Left kidney (tissue), 8 donors: ENCODE results near the gene SSTR1. TPM values are rescaled to one million over a fixed set of nuclear protein-coding genes. Genes with fewer than 3 reads are reported as not detected.
"Not testable (repeated sequence)": the region's sequence is repeated elsewhere in the genome, so short reads cannot be mapped to it uniquely, and the experiment has no call there.

Source experiments
- DNase-seq: peaks from one replicate; pipeline ENCODE4 v3.0.0-alpha.2; 2013
- long read RNA-seq, 8 donors: transcript quantifications; one replicate each; lab custom pipeline, GENCODE V29; 2026
- polyA plus RNA-seq: library from polyadenylated mRNA; unstranded; fragments of 120-200 nt; gene quantifications from one replicate; pipeline ENCODE4 v1.2.1, GENCODE V29; 2013; ENCODE audit not compliant: insufficient read length

SSTR1 gene, protein sequence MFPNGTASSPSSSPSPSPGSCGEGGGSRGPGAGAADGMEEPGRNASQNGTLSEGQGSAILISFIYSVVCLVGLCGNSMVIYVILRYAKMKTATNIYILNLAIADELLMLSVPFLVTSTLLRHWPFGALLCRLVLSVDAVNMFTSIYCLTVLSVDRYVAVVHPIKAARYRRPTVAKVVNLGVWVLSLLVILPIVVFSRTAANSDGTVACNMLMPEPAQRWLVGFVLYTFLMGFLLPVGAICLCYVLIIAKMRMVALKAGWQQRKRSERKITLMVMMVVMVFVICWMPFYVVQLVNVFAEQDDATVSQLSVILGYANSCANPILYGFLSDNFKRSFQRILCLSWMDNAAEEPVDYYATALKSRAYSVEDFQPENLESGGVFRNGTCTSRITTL
- polyA plus RNA-seq = 1.8 TPM
- long read RNA-seq, donor 1 = 0 reads
- long read RNA-seq, donor 2 = 0 reads
- long read RNA-seq, donor 3 = 0 reads
- long read RNA-seq, donor 4 = 0 reads
- long read RNA-seq, donor 5 = 0 reads
- long read RNA-seq, donor 6 = 0 reads
- long read RNA-seq, donor 7 = 0 reads
- long read RNA-seq, donor 8 = 0 reads

DNA sequence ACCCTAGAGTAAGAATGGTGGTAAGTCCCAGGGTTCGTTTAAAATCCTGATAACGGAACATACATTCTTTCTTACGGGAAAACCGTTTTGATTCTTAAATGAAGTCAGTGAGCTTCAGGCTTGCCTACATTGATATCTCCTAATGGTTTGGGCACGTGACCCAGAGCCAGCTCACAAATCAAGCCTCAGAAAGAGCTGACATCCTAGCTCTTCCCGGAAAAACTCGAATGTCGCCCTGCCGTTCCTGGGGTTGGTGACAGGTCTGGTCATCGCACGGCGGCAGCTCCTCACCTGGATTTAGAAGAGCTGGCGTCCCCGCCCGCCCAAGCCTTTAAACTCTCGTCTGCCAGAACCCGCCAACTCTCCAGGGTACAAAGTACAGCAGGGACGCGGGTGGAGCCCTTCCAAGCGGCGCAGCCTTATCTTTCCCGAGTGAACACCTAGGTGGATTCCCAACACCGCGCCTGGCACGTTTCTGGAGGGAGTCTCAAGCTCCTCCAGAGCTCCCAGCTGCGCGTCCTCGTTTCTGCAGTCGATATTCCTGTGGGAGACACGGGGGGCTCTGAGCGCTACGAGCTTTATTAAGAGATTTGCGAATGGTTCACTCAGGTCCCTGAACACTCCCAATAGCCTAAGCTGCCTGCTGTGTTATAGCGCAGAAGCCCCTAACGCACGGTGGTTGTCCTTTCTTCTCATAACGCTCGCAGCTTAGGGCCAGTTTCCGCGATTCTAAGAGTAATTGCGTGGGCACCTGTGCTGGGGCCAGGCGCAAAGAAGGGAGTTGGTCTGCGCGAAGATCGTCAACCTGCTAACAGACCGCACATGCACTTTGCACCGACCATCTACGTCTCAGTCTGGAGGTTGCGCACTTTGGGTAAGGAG lies at the start of gene SSTR1:
SSTR1 (plus strand) TSS at position 169 of the 882 bp plus-strand sequence. CDS start 1,486 bp downstream, outside the sequence.
- peak; percentile 19 for DNase-seq

DNA sequence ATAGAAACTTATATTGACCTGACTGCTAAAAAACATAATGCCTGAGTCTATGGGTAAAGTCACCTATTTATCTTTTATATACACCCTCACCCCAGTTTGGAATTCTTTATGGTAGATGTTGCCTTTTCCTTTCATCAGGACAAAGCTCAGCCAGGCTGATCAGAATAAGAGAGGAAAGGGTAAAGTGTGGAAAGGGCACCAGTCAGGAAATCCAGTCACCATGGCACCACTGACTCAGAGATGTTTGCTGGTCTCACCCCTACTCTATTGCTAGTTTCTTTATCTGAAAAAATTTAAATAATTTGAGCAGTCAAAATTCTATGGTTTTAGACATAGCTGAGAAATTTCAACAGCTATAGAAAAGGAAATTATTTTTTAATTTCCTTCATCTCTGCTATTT lies 49.2 kb upstream of the SSTR1 start:
- DNase-seq = no peak

DNA sequence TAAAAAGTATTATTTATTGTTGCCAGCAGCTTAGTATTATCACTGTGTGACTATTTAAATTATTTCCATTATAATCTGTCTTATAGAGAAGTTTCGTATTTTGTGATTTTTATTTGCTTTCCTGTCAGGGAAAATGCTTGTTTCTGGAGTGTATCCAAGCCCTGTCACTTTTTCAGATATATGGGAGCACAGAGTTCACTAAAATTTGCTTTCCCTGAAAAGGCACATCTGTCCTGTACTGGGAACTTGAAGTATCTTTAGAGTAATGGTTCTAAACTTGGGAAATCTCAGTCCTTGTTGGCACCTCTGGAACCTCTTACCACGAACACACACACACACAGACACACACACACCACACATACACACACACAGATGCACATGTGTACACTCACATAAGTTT lies 39.3 kb upstream of the SSTR1 start:
- DNase-seq = peak; percentile 28

DNA sequence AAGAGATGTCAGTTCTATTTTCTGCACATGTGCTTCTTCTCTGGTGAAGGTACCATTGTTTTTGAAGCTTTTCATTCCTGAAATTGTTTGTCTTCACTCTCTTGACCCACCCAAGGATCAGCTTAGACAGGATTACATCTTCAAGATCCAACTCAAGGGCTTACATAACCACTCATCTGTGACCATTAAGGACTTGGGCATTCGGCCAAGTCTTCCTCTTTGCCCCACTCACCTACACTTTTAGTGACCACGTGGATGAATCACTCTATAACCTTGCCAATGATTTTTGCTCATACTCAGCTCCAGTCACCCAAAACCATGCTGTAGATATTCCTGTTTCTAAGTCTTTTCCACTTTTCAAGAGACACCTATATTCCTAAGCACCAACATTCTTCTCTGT lies 36.5 kb upstream of the SSTR1 start:
- DNase-seq = no peak

DNA sequence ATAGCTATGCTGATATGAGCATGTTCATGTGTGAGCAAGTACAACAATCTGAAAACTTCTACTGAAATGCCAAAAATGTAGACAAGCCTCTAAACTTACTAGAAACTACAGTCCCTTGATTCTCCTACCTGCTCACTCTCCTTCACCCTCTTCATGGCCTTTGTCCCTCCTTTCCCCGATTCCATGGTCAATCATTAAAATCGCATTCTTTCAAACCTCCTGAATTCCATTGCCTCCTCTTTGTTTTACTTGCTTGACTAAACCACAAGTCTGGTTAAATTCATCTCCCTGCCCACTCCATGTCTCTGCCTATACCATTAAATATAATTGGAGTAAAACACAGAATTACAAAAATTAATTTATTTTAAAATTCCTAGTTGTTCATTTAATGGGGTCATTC lies 33.0 kb upstream of the SSTR1 start:
- no peak for DNase-seq

DNA sequence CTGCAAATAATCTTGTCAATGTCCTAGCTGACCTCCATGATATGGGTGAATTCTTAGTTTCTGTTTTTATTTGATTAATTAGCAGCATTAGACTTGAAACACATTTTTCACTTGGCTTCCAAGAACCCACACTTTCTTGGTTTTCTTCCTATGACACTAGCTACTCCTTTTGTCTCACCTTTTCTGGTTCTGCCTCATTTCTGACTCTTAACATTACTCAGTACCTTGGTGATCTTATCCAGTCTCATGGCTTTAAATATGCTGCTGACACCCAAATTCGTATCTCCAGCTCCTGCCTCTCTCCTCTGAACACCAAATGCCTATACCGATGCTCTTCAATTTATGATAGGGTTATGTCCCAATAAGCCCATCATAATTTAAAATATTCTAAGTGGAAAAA lies 32.0 kb upstream of the SSTR1 start:
- no peak for DNase-seq

DNA sequence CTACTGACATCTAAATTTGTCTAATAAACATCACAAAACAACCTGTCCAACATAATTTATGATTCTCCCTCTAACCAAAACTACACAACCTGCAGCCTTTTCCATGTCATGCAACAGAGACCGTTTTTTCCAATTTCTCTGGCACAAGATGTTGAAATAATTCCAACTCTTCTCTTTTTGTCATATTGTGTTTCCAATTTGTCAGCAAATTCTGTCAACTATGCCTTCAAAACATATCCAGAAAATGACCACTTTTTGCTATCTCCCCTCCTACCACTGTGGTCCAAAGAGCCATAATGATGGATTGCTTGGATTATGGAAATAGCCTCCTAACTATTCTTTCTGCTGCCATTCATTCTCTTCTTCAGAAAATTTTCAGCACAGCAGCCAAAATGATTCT lies 31.3 kb upstream of the SSTR1 start:
- DNase-seq = no peak

DNA sequence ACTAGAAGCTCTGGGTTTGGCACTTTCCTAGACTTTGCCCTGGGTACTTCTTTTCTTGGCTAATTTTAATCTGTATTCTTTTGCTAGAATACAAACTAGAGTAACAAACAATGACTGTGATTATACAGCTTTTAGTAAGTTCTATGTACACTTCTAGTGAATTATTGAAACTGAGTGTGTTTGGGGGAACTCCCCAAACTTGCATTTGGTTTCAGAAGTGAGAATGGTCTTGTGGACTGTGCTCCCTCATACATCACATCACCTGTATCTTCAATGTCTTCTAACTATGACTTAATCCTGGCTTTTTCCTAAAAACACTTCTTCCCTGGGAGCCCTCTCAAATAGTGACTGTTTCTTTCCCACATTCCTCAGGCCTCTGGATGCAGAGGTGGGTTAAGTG lies 23.6 kb upstream of the SSTR1 start:
- DNase-seq = no peak

DNA sequence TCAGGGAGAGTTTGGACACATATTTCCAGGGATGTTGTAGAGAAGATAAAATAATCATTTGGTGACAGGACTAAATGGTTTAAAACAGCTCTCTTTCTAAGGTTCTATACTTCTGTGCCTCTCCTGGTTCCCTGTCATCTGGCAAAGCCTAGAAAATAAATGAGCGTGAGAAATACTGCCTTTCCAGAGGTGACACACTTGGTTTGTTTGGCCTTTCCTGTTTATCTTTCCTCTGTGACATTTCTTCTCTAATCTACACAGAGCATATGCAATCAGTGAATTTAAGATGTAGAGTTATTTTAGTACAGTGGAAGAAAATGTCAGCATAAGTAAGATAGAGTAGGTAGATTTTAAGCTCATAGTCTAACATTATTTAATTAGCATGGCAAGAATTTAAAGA lies 22.0 kb upstream of the SSTR1 start:
- no peak for DNase-seq

DNA sequence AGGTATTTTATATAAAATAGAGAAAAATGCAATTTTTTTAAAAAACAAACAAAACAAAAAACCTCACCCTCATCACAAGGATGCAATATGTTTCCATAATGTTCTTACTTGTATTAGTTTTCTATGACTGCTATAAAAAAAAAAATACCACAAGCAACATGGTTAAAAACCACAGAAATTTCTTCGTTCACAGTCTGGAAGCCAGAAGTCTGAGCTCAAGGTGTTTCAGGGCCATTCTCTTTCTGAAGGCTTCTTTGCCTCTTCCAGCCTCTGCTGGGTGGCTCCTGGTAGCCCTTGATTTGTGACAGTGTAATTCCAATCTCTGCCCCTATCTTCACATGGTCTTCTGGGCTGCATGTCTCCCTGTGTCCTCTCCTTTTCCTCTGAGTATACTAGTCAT lies 21.5 kb upstream of the SSTR1 start:
- DNase-seq = no peak

DNA sequence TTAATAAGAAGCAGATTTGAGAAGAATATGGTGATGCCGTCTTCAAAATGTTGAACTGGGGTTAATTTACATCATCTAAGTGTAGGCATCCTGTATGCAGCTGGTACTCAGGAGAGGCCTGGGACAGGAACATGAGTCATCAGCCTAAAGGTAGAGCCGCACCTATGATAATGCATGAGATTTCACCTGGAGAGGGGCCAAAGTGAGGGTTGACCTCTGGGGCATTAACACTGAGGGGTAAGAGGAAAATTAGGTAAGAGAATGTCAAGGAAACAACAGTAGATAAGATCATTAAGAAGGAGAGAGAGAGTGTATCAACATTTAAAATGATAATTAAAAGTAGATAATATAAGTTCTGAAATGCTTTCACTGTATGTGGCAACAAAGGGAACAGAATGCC lies 20.2 kb upstream of the SSTR1 start:
- DNase-seq = no peak

DNA sequence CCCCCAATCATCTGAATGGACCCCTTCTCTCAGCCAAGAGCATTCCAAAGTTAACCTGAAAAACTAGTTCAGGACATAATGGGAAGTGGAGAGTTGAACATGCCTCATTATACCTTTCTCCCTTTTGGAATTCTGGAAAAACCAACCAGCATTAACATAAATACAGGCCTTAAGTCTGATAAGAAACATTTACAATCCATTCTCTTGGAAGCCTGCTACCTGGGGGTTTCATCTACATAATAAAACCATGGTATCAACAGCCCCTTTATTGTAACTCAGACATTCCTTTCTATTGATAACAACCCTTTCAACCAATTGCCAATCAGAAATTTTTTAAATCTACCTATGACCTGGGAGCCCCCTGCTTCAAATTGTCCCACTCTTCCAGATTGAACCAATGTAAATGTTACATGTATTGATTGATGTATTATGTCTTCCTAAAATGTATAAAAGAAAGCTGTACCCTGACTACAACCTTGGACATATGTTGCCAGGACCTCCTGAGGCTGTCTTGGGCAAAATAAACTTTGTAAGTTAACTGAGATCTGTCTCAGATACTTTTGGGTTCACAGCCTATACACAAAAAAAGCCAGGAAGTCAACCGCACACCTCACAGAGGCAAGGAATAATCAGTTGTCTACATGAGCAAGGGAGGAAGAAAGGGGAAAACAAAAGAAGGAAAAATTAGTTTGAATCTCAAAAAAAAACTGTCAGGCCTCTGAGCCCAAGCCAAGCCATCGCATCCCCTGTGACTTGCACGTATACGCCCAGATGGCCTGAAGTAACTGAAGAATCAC lies 17.6 kb upstream of the SSTR1 start:
- DNase-seq = no peak

DNA sequence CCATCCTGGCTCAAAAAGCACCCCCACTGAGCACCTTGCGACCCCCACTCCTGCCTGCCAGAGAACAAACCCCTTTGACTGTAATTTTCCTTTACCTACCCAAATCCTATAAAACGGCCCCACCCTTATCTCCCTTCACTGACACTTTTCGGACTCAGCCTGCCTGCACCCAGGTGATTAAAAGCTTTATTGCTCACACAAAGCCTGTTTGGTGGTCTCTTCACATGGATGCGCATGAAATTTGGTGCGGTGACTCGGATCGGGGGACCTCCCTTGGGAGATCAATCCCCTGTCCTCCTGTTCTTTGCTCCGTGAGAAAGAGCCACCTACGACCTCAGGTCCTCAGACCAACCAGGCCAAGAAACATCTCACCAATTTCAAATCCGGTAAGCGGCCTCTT lies 16.9 kb upstream of the SSTR1 start:
- not testable (repeated sequence) for DNase-seq

DNA sequence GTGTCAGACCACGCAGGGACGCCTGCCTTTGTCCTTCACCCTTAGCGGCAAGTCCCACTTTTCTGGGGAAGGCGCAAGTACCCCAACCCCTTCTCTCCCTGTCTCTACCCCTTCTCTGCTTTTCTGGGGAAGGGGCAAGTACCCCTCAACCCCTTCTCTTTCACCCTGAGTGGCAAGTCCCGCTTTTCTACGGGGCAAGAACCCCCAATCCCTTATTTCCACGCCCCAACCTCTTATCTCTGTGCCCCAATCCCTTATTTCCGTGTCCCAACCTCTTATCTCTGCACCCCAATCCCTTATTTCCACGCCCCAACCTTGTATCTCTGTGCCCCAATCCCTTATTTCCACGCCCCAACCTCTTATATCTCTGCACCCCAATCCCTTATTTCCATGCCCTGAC lies 16.2 kb upstream of the SSTR1 start:
- DNase-seq = not testable (repeated sequence)

DNA sequence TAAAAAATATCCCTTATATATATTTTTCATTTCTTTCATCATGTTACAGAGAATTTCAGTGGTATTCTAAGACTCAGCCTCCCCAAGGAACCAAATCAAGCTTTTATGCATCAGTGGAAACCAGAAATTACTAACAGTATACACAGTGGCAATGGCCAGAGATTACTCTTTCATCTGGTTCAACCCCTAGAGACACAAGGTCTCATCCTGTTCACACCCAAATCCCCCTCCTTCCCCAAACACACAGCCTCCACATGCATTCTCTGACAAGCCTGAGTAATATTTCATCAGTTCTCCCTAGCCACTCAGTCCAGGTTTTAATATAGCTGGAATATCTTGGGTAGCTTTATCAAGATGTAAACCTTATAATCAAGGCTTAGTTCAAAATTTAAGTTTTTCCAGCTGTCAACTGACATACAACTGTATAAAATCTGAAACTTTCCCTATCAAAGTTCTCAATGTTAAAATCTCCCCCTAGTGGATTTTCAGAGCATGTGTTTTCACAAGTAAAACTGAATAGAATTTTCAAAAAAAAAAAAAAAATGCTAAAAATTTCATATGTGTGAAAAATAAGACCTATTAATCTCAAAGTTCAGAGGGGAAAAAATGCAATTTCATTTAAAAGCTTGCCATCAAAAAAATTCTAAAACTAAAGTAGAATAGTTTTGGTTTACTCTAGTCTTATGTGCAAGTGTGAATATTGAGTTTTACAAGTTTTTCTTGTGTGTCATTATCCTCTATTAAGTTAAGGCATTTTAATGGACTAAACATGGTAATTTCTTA lies 10.5 kb upstream of the SSTR1 start:
- DNase-seq = no peak

DNA sequence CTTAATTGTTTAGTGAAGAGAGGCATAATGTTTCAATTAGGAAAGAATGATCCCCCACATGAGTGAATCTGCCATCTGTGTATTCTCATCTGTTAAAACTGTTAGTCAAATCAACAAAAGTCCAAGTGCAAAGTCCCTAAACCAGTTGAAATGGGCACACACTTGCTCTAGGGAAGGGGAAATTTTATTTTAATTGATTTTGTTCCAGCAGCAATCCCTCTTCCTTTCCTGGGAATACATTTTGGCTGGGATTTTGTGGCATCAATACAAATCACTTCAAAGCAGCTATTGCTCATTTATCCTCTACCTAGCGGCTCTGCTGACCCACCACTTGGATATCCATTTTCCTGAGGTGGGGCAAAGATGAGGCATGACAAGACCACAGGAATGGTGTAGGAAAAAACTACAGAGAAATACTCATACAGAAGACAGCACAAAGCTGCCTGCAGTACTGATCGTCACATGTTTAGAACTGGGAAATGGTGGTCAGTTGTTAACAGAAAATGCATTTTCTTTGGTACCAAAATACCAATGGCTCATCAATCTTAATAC lies 9.8 kb upstream of the SSTR1 start:
- DNase-seq = no peak

DNA sequence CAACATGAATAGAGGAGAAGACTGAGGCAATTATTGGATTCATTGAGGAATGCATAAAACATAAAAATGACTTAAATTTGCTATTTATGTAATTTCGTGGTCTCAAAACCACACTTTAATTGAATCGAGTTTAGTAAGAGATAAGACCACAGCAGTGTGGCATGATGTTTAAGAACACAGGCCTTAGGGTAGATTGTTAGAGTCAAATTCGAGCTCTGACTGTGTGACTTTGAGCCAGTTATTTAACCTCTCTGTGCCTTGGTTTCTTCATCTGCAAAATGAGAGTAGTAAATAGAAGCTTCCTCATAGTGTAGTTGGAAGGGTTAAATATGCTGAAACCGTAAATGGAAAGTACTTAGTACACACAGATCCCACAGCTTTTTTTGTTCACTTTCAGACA lies 9.3 kb upstream of the SSTR1 start:
- DNase-seq = no peak

DNA sequence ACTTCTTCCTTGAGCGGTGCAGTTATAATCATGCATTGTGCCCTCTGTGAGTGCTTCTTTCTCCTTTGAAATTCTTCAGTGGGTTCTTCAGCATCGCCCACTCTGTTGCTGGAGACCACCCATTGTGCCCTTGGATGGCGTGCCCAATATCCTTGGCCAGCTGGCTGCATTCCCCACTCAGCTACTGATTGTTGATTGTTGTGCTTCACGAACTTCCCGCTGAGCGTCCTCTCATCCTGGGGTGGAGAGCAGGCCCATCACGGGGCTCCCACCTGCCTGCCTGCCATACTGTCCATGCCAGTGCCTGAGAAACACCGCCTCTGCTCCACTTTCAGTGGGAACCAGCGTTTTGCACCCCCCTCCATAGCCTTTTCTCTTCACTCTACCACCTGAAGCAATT lies 8.6 kb upstream of the SSTR1 start:
- no peak for DNase-seq

DNA sequence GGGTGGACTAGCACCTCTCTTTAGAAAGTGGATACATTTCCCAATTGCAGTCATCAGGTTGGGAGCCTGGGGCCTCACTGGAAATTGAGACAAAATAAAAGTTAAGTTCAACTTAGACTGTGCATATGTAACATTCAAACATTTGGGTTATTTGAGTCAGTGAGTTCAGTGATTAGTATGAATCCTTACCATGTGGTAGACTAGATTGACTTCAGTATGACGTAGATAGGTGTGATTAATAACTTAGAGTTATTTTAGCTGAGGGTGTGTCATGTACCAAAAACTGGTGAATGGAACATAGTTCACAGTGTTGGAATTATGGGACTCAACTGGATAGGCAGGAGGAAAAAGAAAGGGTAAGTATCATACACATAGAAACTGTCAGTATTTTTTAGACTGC lies 8.0 kb upstream of the SSTR1 start:
- no peak for DNase-seq

DNA sequence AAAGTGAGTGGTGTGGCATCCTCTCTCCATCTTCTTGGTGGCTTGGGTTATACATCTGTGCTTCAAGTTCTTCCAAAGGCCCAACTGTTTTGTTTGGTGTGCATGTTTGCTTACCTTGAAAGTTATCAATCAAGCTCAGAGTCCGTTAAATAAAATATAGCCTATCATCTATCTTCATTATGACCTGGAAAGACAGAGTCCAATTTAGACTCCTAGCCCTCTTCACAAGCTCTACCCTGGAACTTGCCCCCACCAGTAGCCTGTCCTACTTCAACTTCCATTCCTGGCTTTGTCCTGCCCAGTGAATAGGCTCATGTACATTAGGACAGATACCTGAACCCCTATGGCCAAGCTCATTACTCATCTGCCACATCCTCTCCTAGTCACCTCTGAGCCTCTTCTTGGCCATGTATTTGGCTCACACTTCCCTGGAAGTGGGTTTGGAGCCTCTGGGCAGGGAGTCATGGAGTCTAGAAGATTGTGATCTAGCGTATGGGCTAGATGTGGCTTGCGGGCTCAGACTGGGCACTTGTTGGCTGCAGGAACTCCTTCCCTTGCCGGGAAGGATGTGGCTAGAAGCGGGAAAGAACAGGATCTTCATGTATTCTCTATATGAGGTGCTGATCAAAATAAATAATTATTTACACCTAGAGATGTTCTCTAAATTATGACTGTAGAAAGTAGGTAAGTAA lies 6.4 kb upstream of the SSTR1 start:
- no peak for DNase-seq
